ENCODE measurements around the gene DEFB124.

DNA sequence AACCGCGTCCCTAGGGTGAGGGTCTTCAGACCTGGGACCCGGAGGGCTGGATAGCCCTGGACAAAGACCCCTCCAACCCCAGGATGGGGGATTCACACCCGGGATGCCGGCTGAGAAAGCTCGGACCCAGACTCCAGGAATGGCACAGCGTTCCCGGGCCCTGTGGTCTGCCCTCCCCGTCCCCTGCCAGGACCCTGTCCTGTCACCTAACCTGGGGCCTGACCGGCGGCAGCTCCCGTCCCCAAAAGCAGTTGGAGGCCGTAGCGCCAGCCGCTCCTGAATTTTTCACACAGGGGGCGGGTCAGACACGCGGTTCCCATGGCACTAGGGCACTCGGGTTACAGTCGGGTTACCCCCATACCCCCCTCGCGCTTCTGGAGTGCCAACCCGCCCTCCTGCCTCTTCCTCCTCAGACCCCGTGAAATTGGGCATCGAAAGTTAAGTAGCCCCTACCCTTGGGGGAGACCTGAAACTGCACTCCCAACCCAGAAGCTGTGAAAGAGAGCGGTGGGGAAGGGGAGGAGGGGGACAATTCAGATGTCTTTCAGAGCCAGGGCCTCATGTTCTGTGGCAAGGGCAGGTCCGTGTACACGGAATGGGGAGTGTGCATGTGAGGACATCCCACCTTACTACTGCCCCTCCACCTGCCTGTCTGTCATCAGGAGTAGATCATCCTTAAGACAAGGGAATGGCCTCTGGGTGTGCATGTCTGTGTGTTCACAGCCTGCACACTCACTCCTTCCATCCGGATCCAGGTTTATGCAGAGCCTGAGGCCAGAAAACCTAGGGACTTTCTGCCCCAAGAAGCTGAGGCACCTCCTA, 756 bp upstream of the DEFB124 start:
- TF ChIP-seq, protein P1, sequence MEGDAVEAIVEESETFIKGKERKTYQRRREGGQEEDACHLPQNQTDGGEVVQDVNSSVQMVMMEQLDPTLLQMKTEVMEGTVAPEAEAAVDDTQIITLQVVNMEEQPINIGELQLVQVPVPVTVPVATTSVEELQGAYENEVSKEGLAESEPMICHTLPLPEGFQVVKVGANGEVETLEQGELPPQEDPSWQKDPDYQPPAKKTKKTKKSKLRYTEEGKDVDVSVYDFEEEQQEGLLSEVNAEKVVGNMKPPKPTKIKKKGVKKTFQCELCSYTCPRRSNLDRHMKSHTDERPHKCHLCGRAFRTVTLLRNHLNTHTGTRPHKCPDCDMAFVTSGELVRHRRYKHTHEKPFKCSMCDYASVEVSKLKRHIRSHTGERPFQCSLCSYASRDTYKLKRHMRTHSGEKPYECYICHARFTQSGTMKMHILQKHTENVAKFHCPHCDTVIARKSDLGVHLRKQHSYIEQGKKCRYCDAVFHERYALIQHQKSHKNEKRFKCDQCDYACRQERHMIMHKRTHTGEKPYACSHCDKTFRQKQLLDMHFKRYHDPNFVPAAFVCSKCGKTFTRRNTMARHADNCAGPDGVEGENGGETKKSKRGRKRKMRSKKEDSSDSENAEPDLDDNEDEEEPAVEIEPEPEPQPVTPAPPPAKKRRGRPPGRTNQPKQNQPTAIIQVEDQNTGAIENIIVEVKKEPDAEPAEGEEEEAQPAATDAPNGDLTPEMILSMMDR (IDR thresholded peaks at IDR 0.05; ENCODE audit: poor library complexity, severe bottlenecking): no peak
- TF ChIP-seq EZH2 (IDR thresholded peaks at IDR 0.05; ENCODE audit: borderline replicate concordance, insufficient read depth, low read length, poor library complexity, severe bottlenecking): no peak
- TF ChIP-seq EP300 (conservative IDR thresholded peaks at IDR 0.05; ENCODE audit: poor library complexity, severe bottlenecking): no peak
- TF ChIP-seq SMC3 (conservative IDR thresholded peaks at IDR 0.05; ENCODE audit: poor library complexity): no peak
- TF ChIP-seq RAD21 (conservative IDR thresholded peaks at IDR 0.05): no peak
- no peak for TF ChIP-seq POLR2AphosphoS5 (IDR thresholded peaks at IDR 0.05)
- TF ChIP-seq TAF1 (IDR thresholded peaks at IDR 0.05; ENCODE audit: low read depth): no peak

Measured in neural cell (in vitro differentiated cells).